ENCODE data around the gene ITGA1.

Gene ITGA1

DNA sequence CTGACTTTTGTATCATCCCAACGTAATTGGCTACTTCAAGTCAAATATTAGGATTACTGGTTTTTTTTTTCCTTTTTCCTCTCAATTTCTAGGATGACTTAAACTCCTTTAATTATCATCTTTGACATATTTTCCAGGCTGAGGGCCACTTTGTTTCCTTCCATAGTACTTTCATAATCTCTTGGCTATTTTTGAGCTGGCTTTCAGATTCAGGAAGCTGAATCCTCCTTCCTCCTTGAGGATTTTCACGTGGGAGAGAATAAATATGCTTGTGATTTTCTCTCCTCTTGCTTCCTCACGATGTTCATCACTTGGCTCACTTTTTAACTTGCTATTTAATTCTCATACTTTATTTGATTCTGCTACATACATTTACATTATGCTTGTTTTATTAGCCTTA, 88.1 kb downstream of the ITGA1 start:
- DNase-seq (ENCODE audit: extremely low read depth, low read depth): no peak
- no peak overlapping the region for H3K4me3 ChIP-seq (replicated peaks; ENCODE audit: low read depth, low read length)
- TF ChIP-seq, protein P1, sequence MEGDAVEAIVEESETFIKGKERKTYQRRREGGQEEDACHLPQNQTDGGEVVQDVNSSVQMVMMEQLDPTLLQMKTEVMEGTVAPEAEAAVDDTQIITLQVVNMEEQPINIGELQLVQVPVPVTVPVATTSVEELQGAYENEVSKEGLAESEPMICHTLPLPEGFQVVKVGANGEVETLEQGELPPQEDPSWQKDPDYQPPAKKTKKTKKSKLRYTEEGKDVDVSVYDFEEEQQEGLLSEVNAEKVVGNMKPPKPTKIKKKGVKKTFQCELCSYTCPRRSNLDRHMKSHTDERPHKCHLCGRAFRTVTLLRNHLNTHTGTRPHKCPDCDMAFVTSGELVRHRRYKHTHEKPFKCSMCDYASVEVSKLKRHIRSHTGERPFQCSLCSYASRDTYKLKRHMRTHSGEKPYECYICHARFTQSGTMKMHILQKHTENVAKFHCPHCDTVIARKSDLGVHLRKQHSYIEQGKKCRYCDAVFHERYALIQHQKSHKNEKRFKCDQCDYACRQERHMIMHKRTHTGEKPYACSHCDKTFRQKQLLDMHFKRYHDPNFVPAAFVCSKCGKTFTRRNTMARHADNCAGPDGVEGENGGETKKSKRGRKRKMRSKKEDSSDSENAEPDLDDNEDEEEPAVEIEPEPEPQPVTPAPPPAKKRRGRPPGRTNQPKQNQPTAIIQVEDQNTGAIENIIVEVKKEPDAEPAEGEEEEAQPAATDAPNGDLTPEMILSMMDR (IDR thresholded peaks at IDR 0.05; ENCODE audit: low read depth, low read length, missing control alignments): no peak

DNA sequence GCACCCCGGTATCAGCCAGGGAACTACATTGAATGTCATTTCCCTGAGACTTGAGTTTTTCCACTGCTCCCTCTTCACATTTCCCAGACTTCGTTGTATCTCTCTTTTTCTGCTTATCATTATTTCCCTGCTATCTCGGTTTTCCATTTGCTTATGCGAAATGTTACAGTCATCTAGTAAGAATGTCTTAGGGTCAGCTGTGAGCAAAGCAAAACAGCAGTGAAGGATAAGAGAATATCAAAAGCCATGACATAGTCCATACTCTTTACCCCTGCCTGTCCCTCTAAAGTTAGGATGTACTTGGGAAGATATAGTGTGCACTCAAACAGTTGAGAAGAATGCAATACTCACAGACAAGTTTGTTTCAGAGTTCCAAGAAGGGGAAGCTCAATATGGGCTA, 88.7 kb downstream of the ITGA1 start:
- TF ChIP-seq, protein P1 (IDR thresholded peaks at IDR 0.05; ENCODE audit: low read depth, low read length, missing control alignments): no peak
- H3K4me3 ChIP-seq (replicated peaks; ENCODE audit: low read depth, low read length): no peak overlapping the region
- DNase-seq (ENCODE audit: extremely low read depth, low read depth): no peak

DNA sequence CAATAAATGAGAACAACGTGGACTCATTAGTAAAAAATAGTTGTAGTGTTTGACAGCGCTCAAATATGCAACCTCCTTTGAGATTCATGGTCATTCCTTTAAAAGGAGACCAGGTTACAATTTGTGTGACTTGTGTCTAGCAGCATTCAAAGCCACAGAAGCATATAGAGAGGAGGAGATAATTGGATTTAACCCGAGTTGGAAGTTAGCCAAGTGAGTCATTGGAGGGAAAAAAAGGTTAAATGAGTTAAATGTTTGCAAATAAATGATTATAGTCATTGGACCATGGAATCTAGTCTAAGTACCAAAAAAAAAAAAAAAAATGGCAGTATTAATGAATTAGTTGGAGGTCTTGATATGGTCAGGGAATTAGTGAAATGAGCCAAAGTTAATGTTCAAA, 90.9 kb downstream of the ITGA1 start:
- DNase-seq (ENCODE audit: extremely low read depth, low read depth): peak; percentile 35
- H3K4me3 ChIP-seq (replicated peaks; ENCODE audit: low read depth, low read length): no peak overlapping the region
- TF ChIP-seq, protein P1 (IDR thresholded peaks at IDR 0.05; ENCODE audit: low read depth, low read length, missing control alignments): no peak

DNA sequence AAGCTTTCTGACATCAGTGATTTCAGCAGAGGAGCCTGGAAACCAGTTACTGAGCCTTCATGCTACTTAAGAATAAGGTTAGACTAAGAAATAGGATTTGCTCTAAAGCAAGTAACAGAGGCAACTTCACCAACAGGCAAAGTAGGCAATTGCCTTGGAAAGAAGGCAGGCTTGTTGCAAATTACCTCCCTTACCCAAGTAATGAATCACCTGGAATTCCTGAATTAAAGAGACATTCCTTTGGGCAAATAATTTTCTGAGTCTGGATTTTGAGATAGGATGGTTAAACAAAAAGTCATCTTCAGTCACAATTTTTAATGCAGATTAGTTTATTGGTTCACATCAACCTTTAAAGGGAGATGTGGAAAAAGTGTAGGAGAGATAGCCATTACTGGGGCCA, 92.8 kb downstream of the ITGA1 start:
- no peak overlapping the region for H3K4me3 ChIP-seq (replicated peaks; ENCODE audit: low read depth, low read length)
- no peak for DNase-seq (ENCODE audit: extremely low read depth, low read depth)
- TF ChIP-seq, protein P1 (IDR thresholded peaks at IDR 0.05; ENCODE audit: low read depth, low read length, missing control alignments): no peak

DNA sequence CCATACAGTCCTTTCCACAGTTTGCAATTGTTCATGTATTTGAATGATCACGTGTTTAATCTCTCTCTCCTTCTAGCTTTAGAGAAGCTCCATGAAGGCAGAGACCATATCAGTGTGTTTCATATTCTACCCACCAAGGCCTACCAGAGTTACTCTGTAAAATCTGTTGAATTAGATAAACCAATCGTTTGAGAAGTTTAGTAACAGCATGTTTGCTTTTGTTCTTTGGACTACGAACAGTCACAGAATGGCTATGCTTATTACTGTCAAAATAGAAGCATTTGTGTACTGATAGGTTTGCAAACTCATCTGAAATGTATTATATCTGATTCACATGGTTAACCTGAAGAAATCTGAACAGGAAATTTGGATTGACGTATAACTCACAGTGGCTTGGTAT, 93.8 kb downstream of the ITGA1 start:
- no peak overlapping the region for H3K4me3 ChIP-seq (replicated peaks; ENCODE audit: low read depth, low read length)
- TF ChIP-seq, protein P1 (IDR thresholded peaks at IDR 0.05; ENCODE audit: low read depth, low read length, missing control alignments): no peak
- DNase-seq (ENCODE audit: extremely low read depth, low read depth): no peak

DNA sequence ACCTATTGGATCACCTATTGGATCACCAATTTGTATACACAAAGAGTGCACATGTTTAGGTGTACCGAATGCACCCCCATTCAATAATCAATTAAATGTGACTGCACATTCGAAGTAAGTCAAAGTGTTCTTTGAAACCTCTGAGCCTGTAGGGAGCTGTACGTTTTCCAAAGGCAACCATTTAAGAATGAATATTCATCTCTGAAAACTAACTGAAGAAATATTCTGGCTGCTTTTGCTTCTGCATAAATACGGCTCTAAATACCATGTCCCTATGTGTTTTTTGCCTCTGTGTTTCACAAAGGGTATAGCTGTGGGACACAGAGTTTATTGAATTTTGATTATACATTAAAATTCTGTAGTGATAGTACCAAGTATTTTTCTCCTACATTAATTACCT, 95.4 kb downstream of the ITGA1 start:
- TF ChIP-seq, protein P1 (IDR thresholded peaks at IDR 0.05; ENCODE audit: low read depth, low read length, missing control alignments): no peak

DNA sequence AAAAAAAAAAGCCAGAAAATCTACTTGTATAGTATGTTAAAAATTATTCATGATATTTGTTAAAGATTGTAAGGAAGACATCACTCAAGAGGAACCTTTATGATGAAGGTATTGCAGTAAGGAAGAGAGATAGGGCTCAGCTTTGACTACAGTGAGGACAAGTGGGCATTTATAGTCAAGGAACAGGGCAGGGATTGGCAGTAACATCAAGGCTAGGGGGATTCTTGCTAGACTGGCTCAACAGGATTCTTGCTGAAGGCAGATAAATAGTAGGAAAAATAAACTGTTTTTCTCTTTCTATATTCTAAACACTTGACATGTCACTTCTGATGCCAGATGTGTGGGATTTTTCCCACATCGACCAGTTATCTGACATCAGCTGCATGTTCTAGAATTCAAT, 96.7 kb downstream of the ITGA1 start:
- no peak overlapping the region for H3K4me3 ChIP-seq (replicated peaks; ENCODE audit: low read depth, low read length)
- DNase-seq (ENCODE audit: extremely low read depth, low read depth): no peak
- TF ChIP-seq, protein P1 (IDR thresholded peaks at IDR 0.05; ENCODE audit: low read depth, low read length, missing control alignments): no peak

More for the DNA sequence above, 95.4 kb downstream of the ITGA1 start:
- no peak for DNase-seq (ENCODE audit: extremely low read depth, low read depth)
- no peak overlapping the region for H3K4me3 ChIP-seq (replicated peaks; ENCODE audit: low read depth, low read length)
